SU-DHL-6 (cell line): Measurements from ENCODE around the gene NANOS3.

Source experiments
- CTCF ChIP-seq: fragments of 200-600 bp; sonication (generic); IDR thresholded peaks from one replicate; pipeline ENCODE4 v1.5.1; 2017; ENCODE audit warnings: antibody characterized with exemption, mild to moderate bottlenecking, low read length, moderate library complexity; ENCODE audit not compliant: insufficient read depth, poor library complexity, severe bottlenecking
- EZH2phosphoT487 ChIP-seq: fragments of 200-600 bp; sonication (generic), shearing (Covaris generic); conservative IDR thresholded peaks from 2 replicates; pipeline ENCODE4 v1.6.1; 2018; ENCODE audit warnings: mild to moderate bottlenecking, antibody characterized with exemption, low read length, moderate library complexity, mixed read lengths

- TF ChIP-seq CTCF (no peak), EZH2phosphoT487 (no peak)
Observed at GRCh38 chr19:13917888-13918406, 41.0 kb downstream of the NANOS3 start.
